Measurements from ENCODE around the gene DPF3. TPM values are rescaled to one million over a fixed set of nuclear protein-coding genes. Genes with fewer than 3 reads are reported as not detected.

The DPF3 gene
- total and polyA plus RNA-seq, 2 donors (not counting 1 experiment from before 2014, with no cell fraction given): 7.6 to 13.7 TPM

DNA sequence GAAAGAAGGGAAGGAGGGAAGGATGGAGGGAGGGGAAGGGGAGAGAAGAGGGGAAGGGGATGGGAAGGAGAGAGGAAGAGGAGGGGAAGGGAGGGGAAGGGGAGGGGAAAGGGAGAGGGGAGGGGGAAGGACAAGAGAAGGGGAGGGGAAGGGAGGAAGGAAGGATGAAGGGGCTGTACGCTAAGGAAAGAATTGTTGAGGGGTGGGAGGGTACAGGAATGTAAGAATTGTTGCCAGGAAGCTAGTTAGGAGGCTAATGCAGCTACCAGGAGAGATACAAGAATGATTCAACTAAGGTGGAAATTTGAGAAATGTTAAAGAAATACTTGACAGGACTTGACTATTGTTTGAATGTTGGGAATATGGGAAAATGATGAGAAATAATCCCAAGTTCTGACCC, 261.2 kb downstream of the DPF3 start:
- H3K4me1 ChIP-seq (ENCODE audit: control insufficient read depth, extremely low read depth, insufficient read depth, low read length): peaks cover 9% of the 10 kb centered on the region
- H4K20me1 ChIP-seq (ENCODE audit: control insufficient read depth, extremely low read depth, insufficient read depth, low read length): no peaks in the 10 kb centered on the region
- no peak for TF ChIP-seq EZH2 (IDR thresholded peaks at IDR 0.05; ENCODE audit: low read length, missing control alignments)
- TF ChIP-seq, protein P1, sequence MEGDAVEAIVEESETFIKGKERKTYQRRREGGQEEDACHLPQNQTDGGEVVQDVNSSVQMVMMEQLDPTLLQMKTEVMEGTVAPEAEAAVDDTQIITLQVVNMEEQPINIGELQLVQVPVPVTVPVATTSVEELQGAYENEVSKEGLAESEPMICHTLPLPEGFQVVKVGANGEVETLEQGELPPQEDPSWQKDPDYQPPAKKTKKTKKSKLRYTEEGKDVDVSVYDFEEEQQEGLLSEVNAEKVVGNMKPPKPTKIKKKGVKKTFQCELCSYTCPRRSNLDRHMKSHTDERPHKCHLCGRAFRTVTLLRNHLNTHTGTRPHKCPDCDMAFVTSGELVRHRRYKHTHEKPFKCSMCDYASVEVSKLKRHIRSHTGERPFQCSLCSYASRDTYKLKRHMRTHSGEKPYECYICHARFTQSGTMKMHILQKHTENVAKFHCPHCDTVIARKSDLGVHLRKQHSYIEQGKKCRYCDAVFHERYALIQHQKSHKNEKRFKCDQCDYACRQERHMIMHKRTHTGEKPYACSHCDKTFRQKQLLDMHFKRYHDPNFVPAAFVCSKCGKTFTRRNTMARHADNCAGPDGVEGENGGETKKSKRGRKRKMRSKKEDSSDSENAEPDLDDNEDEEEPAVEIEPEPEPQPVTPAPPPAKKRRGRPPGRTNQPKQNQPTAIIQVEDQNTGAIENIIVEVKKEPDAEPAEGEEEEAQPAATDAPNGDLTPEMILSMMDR (conservative IDR thresholded peaks at IDR 0.05 in 1 of 2, IDR thresholded peaks at IDR 0.05 in 1 of 2; ENCODE audit: low read depth in 1 of 2, low read length in 2 of 2): no peak
- H3K36me3 ChIP-seq (ENCODE audit: control insufficient read depth, insufficient read depth, low read length): no peaks in the 10 kb centered on the region
- no peak overlapping the region for H3K9ac ChIP-seq (ENCODE audit: insufficient read depth, low read length)
- no peaks in the 10 kb centered on the region for H3K79me2 ChIP-seq (ENCODE audit: control insufficient read depth, insufficient read depth, low read length)
- H3K27me3 ChIP-seq (ENCODE audit: control insufficient read depth, insufficient read depth, low read length): no peaks in the 10 kb centered on the region
- H3K4me3 ChIP-seq (replicated peaks in 1 of 4; ENCODE audit: control extremely low read depth in 1 of 4, insufficient read depth in 1 of 4, low read depth in 3 of 4, low read length in 4 of 4): no peak overlapping the region
- no peak overlapping the region for H3K4me2 ChIP-seq (ENCODE audit: extremely low read depth, insufficient read depth, low read length)
- DNase-seq (ENCODE audit: low read depth in 2 of 2): no peak
- no peak overlapping the region for H2AFZ ChIP-seq (ENCODE audit: low read length)
- H3K9me3 ChIP-seq (ENCODE audit: control insufficient read depth, insufficient read depth, low read depth, low read length): no peaks in the 10 kb centered on the region
- H3K27ac ChIP-seq (ENCODE audit: insufficient read depth, low read length): no peak overlapping the region

DNA sequence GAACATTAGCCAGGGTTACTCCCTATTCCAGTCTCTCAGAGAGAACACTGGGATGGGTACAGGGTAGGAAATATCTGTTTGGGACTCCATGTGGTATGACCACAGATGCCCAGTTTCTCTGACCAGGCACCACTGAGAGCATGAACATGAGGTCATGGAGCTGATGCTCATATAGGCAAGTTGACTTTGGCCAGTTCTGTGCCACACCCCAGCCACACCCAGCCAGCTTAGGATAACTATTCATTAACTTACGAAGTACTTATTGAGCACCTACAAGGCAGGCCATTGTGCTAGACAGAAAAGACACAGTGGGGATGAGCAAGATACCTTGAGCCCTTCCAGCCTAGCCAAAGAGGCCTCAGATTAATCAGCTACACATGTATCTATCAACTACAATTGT, 262.5 kb downstream of the DPF3 start:
- Histone ChIP-seq H4K20me1 (ENCODE audit: control insufficient read depth, extremely low read depth, insufficient read depth, low read length) (no peaks in the 10 kb centered on the region), H3K9me3 (ENCODE audit: control insufficient read depth, insufficient read depth, low read depth, low read length) (no peaks in the 10 kb centered on the region), H3K4me3 (replicated peaks in 1 of 4; ENCODE audit: control extremely low read depth in 1 of 4, insufficient read depth in 1 of 4, low read depth in 3 of 4, low read length in 4 of 4) (no peak overlapping the region), H3K27ac (ENCODE audit: insufficient read depth, low read length) (no peak overlapping the region), H3K9ac (ENCODE audit: insufficient read depth, low read length) (no peak overlapping the region), H3K4me2 (ENCODE audit: extremely low read depth, insufficient read depth, low read length) (no peak overlapping the region), H3K27me3 (ENCODE audit: control insufficient read depth, insufficient read depth, low read length) (no peaks in the 10 kb centered on the region), H3K36me3 (ENCODE audit: control insufficient read depth, insufficient read depth, low read length) (no peaks in the 10 kb centered on the region), H2AFZ (ENCODE audit: low read length) (no peak overlapping the region), H3K4me1 (ENCODE audit: control insufficient read depth, extremely low read depth, insufficient read depth, low read length) (peaks cover 5% of the 10 kb centered on the region), H3K79me2 (ENCODE audit: control insufficient read depth, insufficient read depth, low read length) (no peaks in the 10 kb centered on the region)
- no peak for DNase-seq (ENCODE audit: low read depth in 2 of 2)
- TF ChIP-seq, protein P1 (conservative IDR thresholded peaks at IDR 0.05 in 1 of 2, IDR thresholded peaks at IDR 0.05 in 1 of 2; ENCODE audit: low read depth in 1 of 2, low read length in 2 of 2): no peak
- TF ChIP-seq EZH2 (IDR thresholded peaks at IDR 0.05; ENCODE audit: low read length, missing control alignments): no peak

GRCh38 chr14:72630374-72630773, 263.5 kb downstream of the DPF3 start:
- no peak for TF ChIP-seq EZH2 (IDR thresholded peaks at IDR 0.05; ENCODE audit: low read length, missing control alignments)
- TF ChIP-seq, protein P1 (conservative IDR thresholded peaks at IDR 0.05 in 1 of 2, IDR thresholded peaks at IDR 0.05 in 1 of 2; ENCODE audit: low read depth in 1 of 2, low read length in 2 of 2): no peak
- H3K79me2 ChIP-seq (ENCODE audit: control insufficient read depth, insufficient read depth, low read length): no peaks in the 10 kb centered on the region
- no peaks in the 10 kb centered on the region for H4K20me1 ChIP-seq (ENCODE audit: control insufficient read depth, extremely low read depth, insufficient read depth, low read length)
- no peak for DNase-seq (ENCODE audit: low read depth in 2 of 2)
- H3K9me3 ChIP-seq (ENCODE audit: control insufficient read depth, insufficient read depth, low read depth, low read length): no peaks in the 10 kb centered on the region
- no peak overlapping the region for H3K4me2 ChIP-seq (ENCODE audit: extremely low read depth, insufficient read depth, low read length)
- H2AFZ ChIP-seq (ENCODE audit: low read length): no peak overlapping the region
- no peak overlapping the region for H3K9ac ChIP-seq (ENCODE audit: insufficient read depth, low read length)
- H3K27me3 ChIP-seq (ENCODE audit: control insufficient read depth, insufficient read depth, low read length): no peaks in the 10 kb centered on the region
- peaks cover 5% of the 10 kb centered on the region for H3K4me1 ChIP-seq (ENCODE audit: control insufficient read depth, extremely low read depth, insufficient read depth, low read length)
- H3K4me3 ChIP-seq (replicated peaks in 1 of 4; ENCODE audit: control extremely low read depth in 1 of 4, insufficient read depth in 1 of 4, low read depth in 3 of 4, low read length in 4 of 4): no peak overlapping the region
- H3K27ac ChIP-seq (ENCODE audit: insufficient read depth, low read length): no peak overlapping the region
- H3K36me3 ChIP-seq (ENCODE audit: control insufficient read depth, insufficient read depth, low read length): no peaks in the 10 kb centered on the region

Measured in fibroblast of lung (primary cell).